ENCODE measurements around the gene OSBPL2.

The OSBPL2 gene

DNA sequence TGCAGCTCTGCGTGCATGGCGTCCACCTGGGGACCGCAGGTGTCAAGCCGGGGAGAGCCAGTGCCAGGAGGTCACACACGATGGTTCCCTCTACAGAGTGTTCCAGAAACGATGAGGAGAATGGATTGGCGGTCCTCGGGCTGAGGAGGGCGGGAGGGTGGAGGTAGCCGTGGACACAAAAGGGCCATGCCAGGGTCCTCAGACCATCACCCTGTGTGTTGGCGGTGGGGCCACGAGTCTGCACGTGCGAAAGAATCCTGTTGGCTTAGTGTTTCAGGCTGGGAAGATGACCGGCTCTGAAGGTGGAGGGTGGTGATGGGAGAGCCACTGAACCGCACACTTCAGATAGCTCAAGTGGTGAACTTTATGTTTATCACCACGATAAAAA lies 31.9 kb upstream of the OSBPL2 start:
- DNase-seq (ENCODE audit: low read depth), result no peak
- H3K4me3 ChIP-seq (ENCODE audit: control insufficient read depth, low read depth, low read length), result no peak overlapping the region
- TF ChIP-seq, protein P1, sequence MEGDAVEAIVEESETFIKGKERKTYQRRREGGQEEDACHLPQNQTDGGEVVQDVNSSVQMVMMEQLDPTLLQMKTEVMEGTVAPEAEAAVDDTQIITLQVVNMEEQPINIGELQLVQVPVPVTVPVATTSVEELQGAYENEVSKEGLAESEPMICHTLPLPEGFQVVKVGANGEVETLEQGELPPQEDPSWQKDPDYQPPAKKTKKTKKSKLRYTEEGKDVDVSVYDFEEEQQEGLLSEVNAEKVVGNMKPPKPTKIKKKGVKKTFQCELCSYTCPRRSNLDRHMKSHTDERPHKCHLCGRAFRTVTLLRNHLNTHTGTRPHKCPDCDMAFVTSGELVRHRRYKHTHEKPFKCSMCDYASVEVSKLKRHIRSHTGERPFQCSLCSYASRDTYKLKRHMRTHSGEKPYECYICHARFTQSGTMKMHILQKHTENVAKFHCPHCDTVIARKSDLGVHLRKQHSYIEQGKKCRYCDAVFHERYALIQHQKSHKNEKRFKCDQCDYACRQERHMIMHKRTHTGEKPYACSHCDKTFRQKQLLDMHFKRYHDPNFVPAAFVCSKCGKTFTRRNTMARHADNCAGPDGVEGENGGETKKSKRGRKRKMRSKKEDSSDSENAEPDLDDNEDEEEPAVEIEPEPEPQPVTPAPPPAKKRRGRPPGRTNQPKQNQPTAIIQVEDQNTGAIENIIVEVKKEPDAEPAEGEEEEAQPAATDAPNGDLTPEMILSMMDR (conservative IDR thresholded peaks at IDR 0.05; ENCODE audit: control insufficient read depth, insufficient read depth, low read depth, low read length), result no peak

DNA sequence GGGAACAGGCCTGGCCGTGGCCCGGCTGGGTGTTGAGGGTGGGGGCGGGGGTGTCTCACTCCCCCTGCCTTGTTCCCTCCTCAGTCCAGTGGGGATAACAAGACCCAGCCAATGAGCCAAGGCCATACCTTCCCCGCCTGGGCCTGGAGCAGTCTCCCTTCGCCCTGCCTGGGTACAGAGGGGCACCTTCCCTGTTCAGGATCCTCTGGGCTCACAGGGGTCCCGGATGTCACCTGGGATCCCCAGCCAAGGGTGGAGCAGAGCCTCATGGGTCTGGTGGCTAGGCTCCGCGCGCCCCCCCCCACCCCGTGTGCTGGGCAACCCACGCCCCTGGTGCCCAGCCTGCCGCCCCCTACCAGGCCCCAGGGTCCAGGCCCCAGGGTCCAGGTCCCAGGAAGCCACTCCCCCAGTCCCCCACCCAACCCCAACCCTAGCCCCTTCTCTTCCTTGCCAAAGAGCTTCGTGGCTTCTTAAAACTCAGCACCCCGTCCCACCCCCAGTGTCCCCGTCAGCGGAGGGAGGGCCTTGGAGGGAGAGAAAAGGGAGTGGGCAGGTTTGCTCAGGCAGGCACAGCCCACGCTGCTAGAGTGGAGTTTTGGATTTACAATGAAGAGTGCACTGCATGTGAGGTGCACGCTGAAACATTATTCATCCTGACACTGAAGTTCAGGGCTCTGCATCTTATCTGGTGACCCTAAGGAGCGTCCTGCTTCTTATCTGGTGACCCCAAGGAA lies 30.1 kb upstream of the OSBPL2 start:
- H3K4me3 ChIP-seq (ENCODE audit: control insufficient read depth, low read depth, low read length), result no peak overlapping the region
- TF ChIP-seq, protein P1 (conservative IDR thresholded peaks at IDR 0.05; ENCODE audit: control insufficient read depth, insufficient read depth, low read depth, low read length), result no peak
- no peak for DNase-seq (ENCODE audit: low read depth)

DNA sequence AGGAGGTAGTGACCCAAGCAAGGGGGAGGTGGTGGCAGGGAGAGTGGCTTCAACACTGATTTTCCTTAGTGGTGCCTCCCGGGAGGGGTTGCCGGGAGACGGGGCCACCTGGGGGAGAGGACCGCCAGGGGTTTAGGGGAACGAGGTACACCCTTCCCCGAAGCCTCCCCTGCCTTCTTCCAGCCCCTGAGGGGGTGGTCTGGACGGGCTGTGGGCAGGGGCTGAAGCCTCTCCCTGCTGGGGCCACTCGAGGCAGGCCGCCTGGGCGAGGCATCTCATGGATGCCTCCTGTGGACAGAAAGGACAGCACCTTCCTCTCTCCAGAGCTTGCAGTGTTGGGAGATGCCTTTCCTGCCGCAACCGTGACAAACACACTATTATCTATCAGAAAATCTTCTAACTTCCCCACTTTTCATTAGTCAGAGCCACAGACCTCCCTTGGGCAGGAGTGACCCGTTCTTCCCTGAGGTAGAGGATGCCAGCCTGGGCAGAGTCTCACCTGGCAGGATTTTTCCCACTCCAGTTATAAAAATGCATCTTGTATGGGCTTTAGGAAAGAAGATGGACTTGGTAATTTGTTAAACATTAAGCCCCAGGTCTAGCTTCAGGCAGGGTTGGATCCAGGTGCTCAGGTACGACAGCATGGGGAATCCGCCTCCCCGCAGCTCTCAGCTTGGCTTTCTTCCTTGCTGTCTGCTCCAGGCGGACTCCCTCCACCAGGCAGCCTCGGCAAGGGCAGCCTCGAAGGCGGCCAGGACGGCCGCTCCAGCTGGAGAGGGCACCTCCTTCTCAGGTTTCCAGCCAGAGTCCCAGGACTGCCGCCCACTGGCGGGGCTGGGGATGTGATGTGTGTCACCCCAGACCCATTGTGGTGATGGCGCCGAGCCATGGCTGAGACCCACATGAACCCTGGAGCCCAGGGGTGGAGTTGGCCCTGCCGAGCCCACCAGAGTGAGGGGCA lies 29.2 kb upstream of the OSBPL2 start:
- TF ChIP-seq, protein P1 (conservative IDR thresholded peaks at IDR 0.05; ENCODE audit: control insufficient read depth, insufficient read depth, low read depth, low read length), result no peak
- no peak overlapping the region for H3K4me3 ChIP-seq (ENCODE audit: control insufficient read depth, low read depth, low read length)
- peak; percentile 5 for DNase-seq (ENCODE audit: low read depth)

DNA sequence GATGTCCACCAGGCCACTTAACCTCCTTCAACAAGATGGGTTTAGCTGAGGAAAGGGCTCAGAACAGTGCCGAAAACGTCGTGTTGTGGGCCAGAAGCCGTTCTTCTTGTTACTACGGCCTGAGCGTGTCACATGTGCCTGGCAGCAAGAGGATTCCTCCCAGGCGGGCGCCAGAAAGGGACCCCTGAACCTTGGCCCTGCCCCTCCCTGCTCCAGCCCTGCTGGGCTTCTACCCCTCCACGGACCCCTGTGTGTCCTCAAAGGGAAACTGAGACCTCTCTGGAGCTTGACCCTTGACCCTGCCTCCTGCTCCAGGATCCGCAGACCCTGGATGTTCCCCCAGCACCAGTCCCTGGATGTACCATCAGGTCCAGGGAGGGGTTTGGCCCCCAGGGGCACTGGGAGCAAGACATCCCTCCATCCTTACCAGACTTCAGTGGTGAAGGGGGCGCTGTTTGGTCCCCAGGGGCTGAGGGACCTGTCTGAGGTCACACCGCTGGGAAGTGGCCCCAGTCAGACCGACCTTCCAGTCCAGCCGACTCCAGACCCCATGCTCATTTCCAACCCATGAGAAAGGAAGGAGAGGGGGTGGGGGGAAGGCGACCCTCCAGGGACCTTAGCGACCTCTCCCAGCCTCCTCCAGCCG lies 28.3 kb upstream of the OSBPL2 start:
- no peak overlapping the region for H3K4me3 ChIP-seq (ENCODE audit: control insufficient read depth, low read depth, low read length)
- TF ChIP-seq, protein P1 (conservative IDR thresholded peaks at IDR 0.05; ENCODE audit: control insufficient read depth, insufficient read depth, low read depth, low read length), result no peak
- DNase-seq (ENCODE audit: low read depth), result no peak

DNA sequence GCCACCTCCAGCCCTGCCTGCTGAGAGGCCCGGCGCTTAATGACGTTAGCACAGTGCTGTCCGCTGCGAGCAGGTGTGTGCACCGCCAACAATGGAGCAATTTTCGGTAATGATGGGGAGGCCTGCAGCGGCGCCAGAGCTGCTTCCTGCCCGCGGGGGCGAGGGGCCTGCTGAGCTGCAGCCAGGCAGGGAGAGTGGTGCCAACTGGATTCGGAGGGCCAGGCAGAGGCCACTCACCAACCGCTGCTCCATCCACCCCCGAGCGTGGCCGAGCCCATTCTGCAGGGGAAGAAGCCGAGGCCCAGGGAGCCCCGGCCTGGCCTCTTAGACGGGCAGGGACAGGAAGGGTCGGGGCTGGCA lies 27.8 kb upstream of the OSBPL2 start:
- TF ChIP-seq, protein P1 (conservative IDR thresholded peaks at IDR 0.05; ENCODE audit: control insufficient read depth, insufficient read depth, low read depth, low read length), result no peak
- no peak overlapping the region for H3K4me3 ChIP-seq (ENCODE audit: control insufficient read depth, low read depth, low read length)
- DNase-seq (ENCODE audit: low read depth), result no peak

DNA sequence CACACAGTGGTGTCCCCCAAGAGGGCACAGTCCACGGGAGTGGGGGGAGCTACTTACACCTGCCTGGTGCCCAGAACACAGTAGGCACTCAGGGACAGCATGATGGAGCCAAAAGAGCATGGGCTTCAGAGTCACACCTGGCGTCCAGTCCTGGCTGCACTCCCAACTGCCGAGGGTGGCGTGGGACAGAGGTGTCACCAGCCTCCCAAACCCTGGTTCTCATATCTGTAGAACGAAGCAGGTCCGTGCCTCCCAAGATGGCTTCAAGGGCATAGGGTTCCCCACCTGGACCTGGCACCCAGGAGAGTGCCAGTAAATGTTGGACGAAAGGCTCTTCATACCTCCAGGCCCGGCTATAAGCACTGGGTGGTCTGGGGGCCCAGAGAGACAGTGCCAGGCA lies 27.1 kb upstream of the OSBPL2 start:
- no peak for DNase-seq (ENCODE audit: low read depth)
- H3K4me3 ChIP-seq (ENCODE audit: control insufficient read depth, low read depth, low read length), result no peak overlapping the region
- TF ChIP-seq, protein P1 (conservative IDR thresholded peaks at IDR 0.05; ENCODE audit: control insufficient read depth, insufficient read depth, low read depth, low read length), result no peak
